ENCODE measurements around the gene TTLL1.

The TTLL1 gene

DNA sequence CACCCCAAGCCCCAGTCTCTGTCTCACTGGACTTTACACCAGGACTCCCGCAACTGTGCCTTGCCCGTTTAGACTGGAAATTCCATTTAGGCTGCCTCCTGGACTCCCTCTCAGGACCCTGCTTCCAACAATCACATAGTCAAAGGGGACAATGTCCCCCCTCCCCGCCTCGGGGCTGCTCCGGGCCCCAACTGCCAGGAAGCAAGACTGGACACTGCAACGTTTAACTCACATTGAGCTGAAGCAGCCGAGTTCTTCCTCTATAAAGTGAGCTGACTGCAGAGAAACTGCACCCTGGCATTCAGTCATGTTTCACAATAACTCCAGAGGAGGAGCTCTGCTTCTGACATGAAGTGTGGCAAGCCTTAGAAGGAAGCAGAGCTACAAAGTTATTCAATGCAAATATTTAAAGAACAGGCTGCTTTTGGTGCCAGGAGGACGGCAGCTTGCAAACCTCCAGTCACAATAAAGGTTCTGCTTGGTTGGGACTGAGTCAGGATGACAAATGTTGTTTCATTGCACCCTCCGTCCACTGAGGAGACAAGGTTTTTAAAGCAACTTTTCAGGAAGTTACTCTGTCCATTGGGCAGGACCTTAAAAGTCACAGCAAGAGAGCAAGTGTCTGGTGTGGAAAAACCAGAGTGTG is 94.2 kb downstream of the TTLL1 start:
- peak in 18 of 58 donors; percentile 10 to 79 (median 29) for DNase-seq

- DNase-seq: no peak
Measured at GRCh38 chr22:42994276-42994916, 94.8 kb downstream of the TTLL1 start.

DNA sequence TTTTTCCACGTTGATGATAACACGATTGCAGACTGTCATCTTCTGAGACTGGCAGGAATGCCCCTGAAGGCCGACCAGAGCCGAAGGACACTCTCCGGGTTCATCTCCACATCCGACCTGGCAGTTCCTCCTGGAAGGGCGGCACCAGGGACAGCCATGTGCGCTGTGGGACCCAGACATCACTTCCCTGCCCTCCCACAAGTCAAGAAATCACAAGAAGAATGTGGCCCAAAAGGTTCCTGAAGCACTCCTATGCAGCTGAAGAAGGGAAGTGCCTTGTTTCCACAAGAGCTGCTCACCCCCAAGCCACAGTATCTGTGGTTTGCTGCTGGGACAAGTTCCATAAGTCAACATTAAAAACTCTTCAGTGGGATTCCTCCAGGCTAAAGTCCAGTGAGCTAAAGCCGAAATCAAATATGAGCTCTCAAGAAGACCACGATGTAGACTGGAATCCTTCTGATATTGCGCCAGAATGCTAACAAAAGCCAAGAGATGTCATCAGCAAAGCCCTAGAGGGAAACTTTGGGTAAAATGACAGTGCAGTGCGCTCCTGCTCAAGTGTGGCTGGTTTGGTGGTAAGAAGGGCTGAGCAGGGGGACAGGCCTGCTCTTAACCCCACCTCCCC is 95.4 kb downstream of the TTLL1 start:
- DNase-seq: no peak

DNA sequence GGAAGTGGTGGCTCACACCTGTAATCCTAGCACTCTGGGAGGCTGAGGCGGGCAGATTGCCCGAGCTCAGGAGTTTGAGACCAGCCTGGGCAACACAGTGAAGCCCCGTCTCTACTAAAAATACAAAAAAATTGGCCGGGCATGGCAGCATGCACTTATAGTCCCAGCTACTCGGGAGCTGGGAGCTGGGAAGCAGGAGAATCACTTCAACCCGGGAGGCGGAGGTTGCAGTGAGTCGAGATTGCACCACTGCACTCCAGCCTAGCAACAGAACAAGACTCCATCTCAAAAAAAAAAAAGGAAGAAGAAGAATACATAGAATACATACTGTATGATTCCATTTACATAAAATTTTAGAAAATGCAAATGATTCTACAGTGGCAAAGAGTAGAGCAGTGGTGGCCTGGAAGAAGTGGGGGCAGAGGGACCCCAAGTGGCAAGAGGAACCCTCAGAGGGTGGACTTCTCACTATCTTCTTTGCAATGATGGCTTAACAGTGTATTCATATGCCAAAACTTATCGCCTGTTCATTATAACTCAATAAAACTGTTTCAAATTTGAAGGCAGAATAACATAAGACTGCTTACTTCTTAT is 96.2 kb downstream of the TTLL1 start:
- DNase-seq: no peak

DNA sequence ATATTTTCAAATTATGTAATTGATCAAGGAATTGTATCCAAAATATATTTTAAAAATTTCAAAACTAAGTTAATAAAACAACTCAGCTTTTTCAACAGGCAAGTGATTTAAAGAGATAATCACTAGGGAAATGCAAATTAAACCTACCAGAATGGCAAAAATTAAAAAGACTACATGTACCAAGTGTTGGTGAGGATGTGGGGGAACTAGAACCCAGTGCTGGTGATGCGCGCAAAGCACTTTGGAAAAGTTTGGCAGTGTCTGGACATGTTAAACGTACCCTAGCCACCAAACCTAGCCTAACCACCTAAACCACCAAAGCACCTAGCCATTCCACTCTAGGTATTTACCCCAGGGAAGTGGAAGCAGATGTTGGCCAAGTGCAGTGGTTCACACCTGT is 97.1 kb downstream of the TTLL1 start:
- no peak for DNase-seq

DNA sequence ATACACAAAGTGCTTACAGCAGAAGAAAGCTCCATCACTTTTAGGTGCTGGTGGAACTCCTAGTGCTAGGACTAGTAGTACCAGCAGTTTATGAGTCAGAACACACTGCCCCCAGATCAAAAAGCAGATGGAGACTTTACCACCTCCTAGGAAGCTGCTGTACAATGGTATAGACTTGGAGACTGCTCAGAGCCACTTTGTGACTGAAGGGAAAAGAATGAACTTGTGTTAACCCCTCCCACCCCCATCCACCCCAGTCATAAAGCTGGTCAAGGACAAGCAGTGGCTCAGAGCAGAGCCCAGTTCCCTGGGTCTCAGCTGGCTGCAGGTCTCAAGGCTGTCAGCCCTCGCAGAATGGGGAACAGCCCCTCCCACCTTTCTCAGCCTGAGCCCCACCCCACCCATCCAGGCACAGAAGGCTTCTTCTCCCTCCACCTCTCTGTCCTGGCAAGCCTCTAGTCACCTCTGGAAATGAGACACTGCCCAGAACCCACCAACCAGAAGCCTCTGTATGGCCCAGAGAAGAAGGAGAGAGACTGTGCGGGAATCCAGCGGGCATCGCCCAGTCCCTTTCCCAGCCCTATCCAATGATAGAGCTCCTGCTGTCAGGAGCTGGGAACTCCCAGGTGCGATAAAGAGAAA is 98.1 kb downstream of the TTLL1 start:
- peak in 1 of 58 donors; percentile 22 for DNase-seq

GRCh38 chr22:42990131-42990838 is 98.9 kb downstream of the TTLL1 start:
- peak in 3 of 58 donors; percentile 14 to 34 (median 30) for DNase-seq
